Heart right ventricle (tissue), 16 donors: Measurements from ENCODE around the gene CIT. TPM values are rescaled to one million over a fixed set of nuclear protein-coding genes. Genes with fewer than 3 reads are reported as not detected.
"Not testable (repeated sequence)": the region's sequence is repeated elsewhere in the genome, so short reads cannot be mapped to it uniquely, and the experiment has no call there.

Experiments used
- ATAC-seq, 8 donors: fragments of 200-7000 bp; cut with Tn5 transposase; one replicate each; pipeline ENCODE4 v1.9.1; 2020; ENCODE audit warnings: mild to moderate bottlenecking in 8 of 8, moderate library complexity in 8 of 8, moderate number of reproducible peaks in 1 of 8
- DNase-seq, 2 donors: peaks; one replicate each; pipeline ENCODE4 v3.0.0-alpha.2; 2020
- H3K27ac ChIP-seq, 10 donors: fragments of 200-600 bp; sonication (generic) in 2 of 10; one replicate each; pipeline versions ENCODE4 v1.5.0 to v1.8.0; 2020 to 2022; ENCODE audit warnings: mild to moderate bottlenecking in 3 of 10
- H3K27me3 ChIP-seq, 7 donors: fragments of 200-600 bp; one replicate each; pipeline ENCODE4 v1.8.0; 2021 to 2022; ENCODE audit warnings: mild to moderate bottlenecking in 2 of 7
- H3K36me3 ChIP-seq, 9 donors: fragments of 200-600 bp; sonication (generic) in 1 of 9; one replicate each; pipeline versions ENCODE4 v1.5.0 to v1.8.0; 2020 to 2022; ENCODE audit warnings: mild to moderate bottlenecking in 2 of 9
- H3K4me1 ChIP-seq, 9 donors: fragments of 200-600 bp; sonication (generic) in 1 of 9; one replicate each; pipeline versions ENCODE4 v1.5.0 to v1.8.0; 2020 to 2022; ENCODE audit warnings: mild to moderate bottlenecking in 4 of 9
- H3K4me3 ChIP-seq, 10 donors: fragments of 200-600 bp; sonication (generic) in 2 of 10; one replicate each; pipeline versions ENCODE4 v1.5.0 to v1.8.0; 2020 to 2022; ENCODE audit warnings: mild to moderate bottlenecking in 7 of 10, moderate library complexity in 2 of 10
- H3K9me3 ChIP-seq, 11 donors: fragments of 200-600 bp in 10 of 11; sonication (generic) in 2 of 11; one replicate each; pipeline versions ENCODE4 v1.5.0 to v1.8.0; 2013 to 2022; ENCODE audit warnings: mild to moderate bottlenecking in 2 of 11, control low read depth in 1 of 11, moderate library complexity in 1 of 11
- CTCF ChIP-seq, 9 donors: fragments of 200-600 bp; sonication (generic) in 2 of 9; IDR thresholded peaks; one replicate each; pipeline versions ENCODE4 v1.5.0 to v1.8.0; 2021 to 2022; ENCODE audit warnings: antibody characterized with exemption in 9 of 9, mild to moderate bottlenecking in 5 of 9, moderate library complexity in 1 of 9
- WGBS, 2 donors: extraction: QIAGEN DNeasy Blood & Tissue Kit; methylation state at CpG; one replicate each; pipeline ENCODE4 v1.1.7; 2013; ENCODE audit warnings: inconsistent platforms in 1 of 2; 5-methylcytosine and 5-hydroxymethylcytosine counted together
- intact Hi-C, 10 donors: fragments of 100-400 bp; cut with DNase I; formaldehyde crosslinking; loops; one replicate each; pipeline versions ENCODE4 v1.11.1 to v1.14.2; 2022
- polyA plus RNA-seq, 2 donors: library from polyadenylated mRNA; stranded (reverse); fragments of 200-250 nt; gene quantifications; one replicate each; pipeline ENCODE4 v1.2.3, GENCODE V29; 2013
- total RNA-seq, 10 donors: library from RNA; stranded (reverse); fragmentation: NEBNext Ultra II Directional in 3 of 10; extraction: Animal tissue kit (Norgen Biotek cat#: 25700) in 3 of 10; gene quantifications; one replicate each; pipeline versions ENCODE4 v1.2.1 to v1.2.4, GENCODE V29; 2021 to 2023
- donor health status: Arrhythmogenic right ventricular cardiomyopathy.
- donor health status: ischemic (EF 13 %, LVEDD 7.1; RV severe dilation, severe dysfunction).
- donor health status: healthy with polysubstance abuse.
- donor health status: DM: no; HTN: yes; CAD: no.
- donor health status: DM: no; HTN: no; CAD: no.
- donor health status: ischemic (EF 25% LVEDD 6.9; RV normal size, moderate dysfunction).
- donor health status: ischemic (EF 25% LVEDD 5.7; RV mildly dilated, moderate dysfunction).
- donor health status: healthy.
- donor health status: DM: yes; HTN: yes; CAD: no.
- donor health status: Ischemic cardiomyopathy.
- donor health status: ischemic (EF 35%, LVEDD 5.7; RV mildly dilated, moderate dysfunction).
- donor health status: nonischemic (EF 11% LVEDD 7.7; RV severe dilation, severe dysfunction).
- donor health status: DM: yes; HTN: yes; CAD: no.
- donor health status: PGD.
- donor health status: ischemic (EF 29% LVEDD 5.4; RV normal size, mild dysfunction).
- donor health status: nonischemic (EF 23%, LVEDD 6.1; RV moderate dilation, normal function).

The CIT gene
- total and polyA plus RNA-seq, 12 donors = 0.20 to 7.0 (median 0.92) TPM

- intact Hi-C loops = no loop called here
- no peak overlapping the region for H3K4me3 ChIP-seq
- H3K9me3 ChIP-seq = no peaks in the 10 kb centered on the region
- H3K4me1 ChIP-seq = no peaks in the 10 kb centered on the region
- DNase-seq = no peak
- H3K27ac ChIP-seq = no peak overlapping the region
- ATAC-seq = no peak
- 93 to 96% methylated on average over 4 of the region's 4 CpGs for WGBS, 2 donors
- TF ChIP-seq CTCF (IDR thresholded peaks at IDR 0.05) = no peak
- H3K36me3 ChIP-seq = no peaks in the 10 kb centered on the region
- H3K27me3 ChIP-seq = peaks cover 0 to 14% (median 0%) of the 10 kb centered on the region in 7 donors
Measured at GRCh38 chr12:119910586-119910985, 33.5 kb upstream of the CIT start.

- ATAC-seq = peak in 1 of 8 donors; percentile 50
- peak; percentile 16 to 19 for DNase-seq
Measured at GRCh38 chr12:119902084-119902509, 25.0 kb upstream of the CIT start.

GRCh38 chr12:119901670-119902069 is 24.6 kb upstream of the CIT start:
- Histone ChIP-seq H3K36me3 (no peaks in the 10 kb centered on the region), H3K27me3 (peaks cover 0 to 5% (median 0%) of the 10 kb centered on the region in 7 donors), H3K27ac (no peak overlapping the region), H3K4me3 (no peak overlapping the region), H3K9me3 (no peaks in the 10 kb centered on the region), H3K4me1 (peaks cover 0 to 5% (median 0%) of the 10 kb centered on the region in 9 donors)
- DNase-seq = no peak
- intact Hi-C loops = loop anchor here in 1 of 10 donors (10.0 kb wide), 1 partner anchor 247 kb away; no protein-coding TSS in a partner anchor
- WGBS, 2 donors = 72 to 76% methylated on average over 2 of the region's 2 CpGs
- TF ChIP-seq CTCF (IDR thresholded peaks at IDR 0.05) = no peak
- no peak for ATAC-seq

More at GRCh38 chr12:119902084-119902509, 25.0 kb upstream of the CIT start:
- intact Hi-C loops = loop anchor here in 1 of 10 donors (10.0 kb wide), 1 partner anchor 247 kb away; no protein-coding TSS in a partner anchor
- peaks cover 0 to 5% (median 0%) of the 10 kb centered on the region in 7 donors for H3K27me3 ChIP-seq
- no peaks in the 10 kb centered on the region for H3K9me3 ChIP-seq
- H3K4me3 ChIP-seq = no peak overlapping the region
- peaks cover 0 to 5% (median 0%) of the 10 kb centered on the region in 9 donors for H3K4me1 ChIP-seq
- no peaks in the 10 kb centered on the region for H3K36me3 ChIP-seq
- 2% methylated on average over 5 of the region's 5 CpGs for WGBS, 2 donors
- TF ChIP-seq CTCF (IDR thresholded peaks at IDR 0.05) = peak; percentile 40 to 88 (median 69)
- no peak overlapping the region for H3K27ac ChIP-seq

- Histone ChIP-seq H3K4me1 (no peaks in the 10 kb centered on the region), H3K27me3 (peaks cover 0 to 12% (median 4%) of the 10 kb centered on the region in 7 donors), H3K9me3 (peaks cover 0 to 9% (median 0%) of the 10 kb centered on the region in 11 donors), H3K36me3 (no peaks in the 10 kb centered on the region), H3K4me3 (no peak overlapping the region), H3K27ac (no peak overlapping the region)
- intact Hi-C loops = no loop called here
- TF ChIP-seq CTCF (IDR thresholded peaks at IDR 0.05) = no peak
- DNase-seq (no peak), ATAC-seq (no peak)
- 38 to 41% methylated on average over 1 of the region's 1 CpG for WGBS, 2 donors
Measured at GRCh38 chr12:119894916-119895315, 17.8 kb upstream of the CIT start.

GRCh38 chr12:119892611-119893010 is 15.5 kb upstream of the CIT start:
- H3K9me3 ChIP-seq, ATAC-seq, H3K27ac ChIP-seq, H3K4me1 ChIP-seq, H3K36me3 ChIP-seq, DNase-seq, intact Hi-C loops, H3K4me3 ChIP-seq: not testable (repeated sequence)
- 33 to 56% methylated on average over 1 of the region's 1 CpG for WGBS, 2 donors
- peaks cover 0 to 20% (median 4%) of the 10 kb centered on the region in 7 donors for H3K27me3 ChIP-seq
